GM12891 (cell line): Measurements from ENCODE around the gene SLC35B1.

ENCODE experiments used
- POLR2A ChIP-seq: IDR thresholded peaks from 2 replicates; pipeline ENCODE4 v1.6.1; 2011; ENCODE audit warnings: low read depth, low read length, control low read depth
- POLR2AphosphoS5 ChIP-seq: IDR thresholded peaks from 2 replicates; pipeline ENCODE4 v1.6.1; 2011; ENCODE audit warnings: low read depth, low read length, control low read depth
- TAF1 ChIP-seq: IDR thresholded peaks from 2 replicates; pipeline ENCODE4 v1.6.1; 2011; ENCODE audit warnings: low read depth, low read length, control low read depth

DNA sequence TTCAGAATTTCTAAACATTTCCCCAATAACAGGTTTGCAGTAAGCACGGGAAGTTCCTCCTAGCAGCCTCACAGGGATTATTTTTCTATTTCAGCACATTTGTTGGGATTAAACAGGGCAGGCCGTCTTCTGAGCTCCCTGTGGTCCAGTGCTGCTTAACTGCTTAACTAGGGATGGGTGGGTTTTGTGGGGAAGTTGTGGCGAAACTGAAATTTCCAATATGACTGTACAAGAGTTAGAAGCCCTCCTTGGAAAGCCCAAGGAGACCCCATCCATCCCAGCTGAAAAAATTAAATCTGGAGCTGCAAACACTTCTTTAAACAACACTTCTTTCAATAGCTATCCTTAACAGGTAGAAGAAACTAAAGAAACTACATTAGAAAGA is 33.9 kb upstream of the SLC35B1 start:
- TF ChIP-seq POLR2AphosphoS5: no peak
- TF ChIP-seq POLR2A: no peak
- no peak for TF ChIP-seq TAF1
